GM12878 (cell line): ENCODE data around the gene CASK.

ENCODE experiments used
- BACH1 ChIP-seq: fragments of 450-650 bp; IDR thresholded peaks from 2 replicates; pipeline ENCODE4 v1.6.1; 2017; ENCODE audit warnings: mild to moderate bottlenecking, borderline replicate concordance
- EP300 ChIP-seq, 2 experiments: fragments of 150-350 bp in 1 of 2; IDR thresholded peaks; 2 replicates each; pipeline ENCODE4 v1.6.1; 2011 to 2012; ENCODE audit warnings: low read depth in 2 of 2, low read length in 2 of 2, borderline replicate concordance in 1 of 2, improper control_type of control experiment in 1 of 2, inconsistent platforms in 1 of 2; ENCODE audit not compliant: control insufficient read depth in 1 of 2
- EZH2 ChIP-seq: IDR thresholded peaks from 2 replicates; pipeline ENCODE4 v1.6.1; 2012; ENCODE audit warnings: low read depth, mild to moderate bottlenecking, control low read depth, inconsistent platforms, low read length, borderline replicate concordance; ENCODE audit not compliant: control insufficient read depth
- JUND ChIP-seq: IDR thresholded peaks from 2 replicates; pipeline ENCODE4 v1.6.1; 2012; ENCODE audit warnings: low read depth, mild to moderate bottlenecking, low read length, improper control_type of control experiment, moderate library complexity
- MXI1 ChIP-seq: fragments of 150-350 bp; IDR thresholded peaks from 2 replicates; pipeline ENCODE4 v1.6.1; 2011; ENCODE audit warnings: low read depth, mild to moderate bottlenecking, inconsistent platforms, low read length, improper control_type of control experiment
- POLR2A ChIP-seq: IDR thresholded peaks from 2 replicates; pipeline ENCODE4 v1.6.1; 2011; ENCODE audit warnings: low read depth, mild to moderate bottlenecking, low read length
- POLR2AphosphoS5 ChIP-seq: IDR thresholded peaks from 2 replicates; pipeline ENCODE4 v1.6.1; 2011; ENCODE audit warnings: mild to moderate bottlenecking, low read length, inconsistent platforms
- RB1 ChIP-seq: fragments of 450-650 bp; formaldehyde crosslinking; IDR thresholded peaks from 2 replicates; pipeline ENCODE4 v1.6.1; 2017; ENCODE audit warnings: mild to moderate bottlenecking, borderline replicate concordance
- SMC3 ChIP-seq: IDR thresholded peaks from 2 replicates; pipeline ENCODE4 v1.6.1; 2011; ENCODE audit warnings: low read length, improper control_type of control experiment, borderline replicate concordance
- SREBF2 ChIP-seq: IDR thresholded peaks from 2 replicates; pipeline ENCODE4 v1.6.1; 2012; ENCODE audit warnings: mild to moderate bottlenecking, low read length
- ZNF24 ChIP-seq: fragments of 450-650 bp; IDR thresholded peaks from 2 replicates; pipeline ENCODE4 v1.6.1; 2017; ENCODE audit warnings: antibody characterized with exemption, mild to moderate bottlenecking
- ZNF274 ChIP-seq: IDR thresholded peaks from one replicate; pipeline ENCODE4 v1.8.0; 2011; ENCODE audit not compliant: insufficient read length, insufficient read depth
- TF ChIP-seq, protein P1 (sequence below), 3 experiments: IDR thresholded peaks in 2 of 3; conservative IDR thresholded peaks in 1 of 3; 2 replicates each; pipeline ENCODE4 v1.5.1; 2011; ENCODE audit warnings: low read depth in 3 of 3, low read length in 3 of 3, mild to moderate bottlenecking in 3 of 3, control low read depth in 2 of 3, moderate library complexity in 2 of 3, inconsistent platforms in 1 of 3, mixed read lengths in 1 of 3; ENCODE audit not compliant: control insufficient read depth in 2 of 3, insufficient read depth in 1 of 3; ENCODE audit errors: extremely low read depth in 1 of 3
- TF ChIP-seq, protein P2 (sequence below): IDR thresholded peaks from 2 replicates; pipeline ENCODE4 v1.6.1; 2011; ENCODE audit warnings: mild to moderate bottlenecking, low read depth, low read length, moderate library complexity; ENCODE audit not compliant: insufficient replicate concordance

DNA sequence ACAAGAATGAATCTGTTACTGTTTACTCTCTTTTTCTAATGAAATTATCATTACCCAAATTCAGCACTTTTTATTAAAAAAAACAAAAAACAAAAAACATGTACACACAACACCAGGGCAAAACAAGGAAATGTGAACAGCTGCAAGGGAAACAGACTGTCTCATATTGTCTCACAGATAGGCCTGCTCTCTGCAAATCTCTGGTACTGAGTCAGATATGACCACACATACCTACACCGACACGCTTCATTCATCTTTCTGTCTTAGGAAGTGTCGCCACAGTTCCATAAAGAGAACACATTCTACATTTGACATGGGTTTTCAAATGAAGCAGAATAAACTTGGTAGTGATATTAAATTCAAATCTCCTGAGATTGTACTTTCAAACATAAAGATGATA, 326.8 kb downstream of the CASK start:
- TF ChIP-seq POLR2AphosphoS5 (no peak), BACH1 (no peak), MXI1 (no peak), ZNF274 (no peak), SREBF2 (no peak), SMC3 (no peak), ZNF24 (no peak), EZH2 (no peak), POLR2A (no peak), JUND (no peak), EP300 (IDR thresholded peaks at IDR 0.05; ENCODE audit: borderline replicate concordance in 1 of 2, control insufficient read depth in 1 of 2, low read depth in 2 of 2, low read length in 2 of 2) (no peak), RB1 (no peak)
- TF ChIP-seq, protein P1, sequence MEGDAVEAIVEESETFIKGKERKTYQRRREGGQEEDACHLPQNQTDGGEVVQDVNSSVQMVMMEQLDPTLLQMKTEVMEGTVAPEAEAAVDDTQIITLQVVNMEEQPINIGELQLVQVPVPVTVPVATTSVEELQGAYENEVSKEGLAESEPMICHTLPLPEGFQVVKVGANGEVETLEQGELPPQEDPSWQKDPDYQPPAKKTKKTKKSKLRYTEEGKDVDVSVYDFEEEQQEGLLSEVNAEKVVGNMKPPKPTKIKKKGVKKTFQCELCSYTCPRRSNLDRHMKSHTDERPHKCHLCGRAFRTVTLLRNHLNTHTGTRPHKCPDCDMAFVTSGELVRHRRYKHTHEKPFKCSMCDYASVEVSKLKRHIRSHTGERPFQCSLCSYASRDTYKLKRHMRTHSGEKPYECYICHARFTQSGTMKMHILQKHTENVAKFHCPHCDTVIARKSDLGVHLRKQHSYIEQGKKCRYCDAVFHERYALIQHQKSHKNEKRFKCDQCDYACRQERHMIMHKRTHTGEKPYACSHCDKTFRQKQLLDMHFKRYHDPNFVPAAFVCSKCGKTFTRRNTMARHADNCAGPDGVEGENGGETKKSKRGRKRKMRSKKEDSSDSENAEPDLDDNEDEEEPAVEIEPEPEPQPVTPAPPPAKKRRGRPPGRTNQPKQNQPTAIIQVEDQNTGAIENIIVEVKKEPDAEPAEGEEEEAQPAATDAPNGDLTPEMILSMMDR (IDR thresholded peaks at IDR 0.05 in 2 of 3, conservative IDR thresholded peaks at IDR 0.05 in 1 of 3; ENCODE audit: control insufficient read depth in 2 of 3, extremely low read depth in 1 of 3, insufficient read depth in 1 of 3, low read depth in 3 of 3, low read length in 3 of 3), result no peak
- TF ChIP-seq, protein P2, sequence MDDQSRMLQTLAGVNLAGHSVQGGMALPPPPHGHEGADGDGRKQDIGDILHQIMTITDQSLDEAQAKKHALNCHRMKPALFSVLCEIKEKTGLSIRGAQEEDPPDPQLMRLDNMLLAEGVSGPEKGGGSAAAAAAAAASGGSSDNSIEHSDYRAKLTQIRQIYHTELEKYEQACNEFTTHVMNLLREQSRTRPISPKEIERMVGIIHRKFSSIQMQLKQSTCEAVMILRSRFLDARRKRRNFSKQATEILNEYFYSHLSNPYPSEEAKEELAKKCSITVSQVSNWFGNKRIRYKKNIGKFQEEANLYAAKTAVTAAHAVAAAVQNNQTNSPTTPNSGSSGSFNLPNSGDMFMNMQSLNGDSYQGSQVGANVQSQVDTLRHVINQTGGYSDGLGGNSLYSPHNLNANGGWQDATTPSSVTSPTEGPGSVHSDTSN, result no peak
